ENCODE measurements around the gene POU6F1. TPM values are rescaled to one million over a fixed set of nuclear protein-coding genes. Genes with fewer than 3 reads are reported as not detected.

POU6F1 gene
- total and polyA plus RNA-seq, 4 donors: 0.33 to 2.8 (median 1.6) TPM

DNA sequence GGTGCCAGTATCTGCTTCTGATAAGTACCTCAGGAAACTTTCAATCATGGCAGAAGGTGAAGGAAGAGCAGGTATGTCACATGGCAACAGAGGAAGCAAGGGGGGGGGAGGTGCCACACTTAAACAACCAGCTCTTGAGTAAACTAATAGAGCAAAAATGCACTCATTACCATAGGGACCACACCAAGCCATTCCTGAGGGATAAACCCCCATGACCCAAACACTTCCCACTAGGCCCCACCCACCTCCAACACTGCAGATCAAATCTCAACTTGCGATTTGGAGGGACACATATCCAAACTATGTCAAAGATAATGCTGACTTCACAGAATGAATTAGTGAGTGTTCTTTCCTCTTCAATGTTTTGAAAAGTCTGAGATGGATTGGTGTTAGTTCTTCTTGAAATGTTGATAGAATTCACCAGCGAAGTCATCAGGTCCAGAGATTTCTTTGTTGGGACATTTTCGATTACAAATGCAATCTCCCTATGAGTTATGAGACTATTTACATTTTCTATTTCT is 61.6 kb downstream of the POU6F1 start:
- WGBS: 93% methylated on average over 3 of the region's 3 CpGs
- TF ChIP-seq GABPA (IDR thresholded peaks at IDR 0.05 in 1 of 2, conservative IDR thresholded peaks at IDR 0.05 in 1 of 2) (no peak), TAF1 (conservative IDR thresholded peaks at IDR 0.05) (no peak), NR2F2 (IDR thresholded peaks at IDR 0.05) (no peak), FOXA1 (IDR thresholded peaks at IDR 0.05) (no peak), MAX (IDR thresholded peaks at IDR 0.05) (no peak), HNF4A (conservative IDR thresholded peaks at IDR 0.05) (no peak), ZBTB33 (IDR thresholded peaks at IDR 0.05) (no peak), JUND (IDR thresholded peaks at IDR 0.05) (no peak), HNF4G (IDR thresholded peaks at IDR 0.05) (no peak), EGR1 (IDR thresholded peaks at IDR 0.05; ENCODE audit: low read depth in 2 of 2) (no peak), RXRA (IDR thresholded peaks at IDR 0.05) (no peak), YY1 (IDR thresholded peaks at IDR 0.05) (no peak), SP1 (IDR thresholded peaks at IDR 0.05) (no peak), FOXA2 (IDR thresholded peaks at IDR 0.05) (no peak), RAD21 (IDR thresholded peaks at IDR 0.05) (no peak), CTCF (IDR thresholded peaks at IDR 0.05; ENCODE audit: low read depth, low read length, missing input control) (no peak)
- TF ChIP-seq, protein P1, sequence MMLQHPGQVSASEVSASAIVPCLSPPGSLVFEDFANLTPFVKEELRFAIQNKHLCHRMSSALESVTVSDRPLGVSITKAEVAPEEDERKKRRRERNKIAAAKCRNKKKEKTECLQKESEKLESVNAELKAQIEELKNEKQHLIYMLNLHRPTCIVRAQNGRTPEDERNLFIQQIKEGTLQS (IDR thresholded peaks at IDR 0.05): no peak
- TF ChIP-seq, protein P2, sequence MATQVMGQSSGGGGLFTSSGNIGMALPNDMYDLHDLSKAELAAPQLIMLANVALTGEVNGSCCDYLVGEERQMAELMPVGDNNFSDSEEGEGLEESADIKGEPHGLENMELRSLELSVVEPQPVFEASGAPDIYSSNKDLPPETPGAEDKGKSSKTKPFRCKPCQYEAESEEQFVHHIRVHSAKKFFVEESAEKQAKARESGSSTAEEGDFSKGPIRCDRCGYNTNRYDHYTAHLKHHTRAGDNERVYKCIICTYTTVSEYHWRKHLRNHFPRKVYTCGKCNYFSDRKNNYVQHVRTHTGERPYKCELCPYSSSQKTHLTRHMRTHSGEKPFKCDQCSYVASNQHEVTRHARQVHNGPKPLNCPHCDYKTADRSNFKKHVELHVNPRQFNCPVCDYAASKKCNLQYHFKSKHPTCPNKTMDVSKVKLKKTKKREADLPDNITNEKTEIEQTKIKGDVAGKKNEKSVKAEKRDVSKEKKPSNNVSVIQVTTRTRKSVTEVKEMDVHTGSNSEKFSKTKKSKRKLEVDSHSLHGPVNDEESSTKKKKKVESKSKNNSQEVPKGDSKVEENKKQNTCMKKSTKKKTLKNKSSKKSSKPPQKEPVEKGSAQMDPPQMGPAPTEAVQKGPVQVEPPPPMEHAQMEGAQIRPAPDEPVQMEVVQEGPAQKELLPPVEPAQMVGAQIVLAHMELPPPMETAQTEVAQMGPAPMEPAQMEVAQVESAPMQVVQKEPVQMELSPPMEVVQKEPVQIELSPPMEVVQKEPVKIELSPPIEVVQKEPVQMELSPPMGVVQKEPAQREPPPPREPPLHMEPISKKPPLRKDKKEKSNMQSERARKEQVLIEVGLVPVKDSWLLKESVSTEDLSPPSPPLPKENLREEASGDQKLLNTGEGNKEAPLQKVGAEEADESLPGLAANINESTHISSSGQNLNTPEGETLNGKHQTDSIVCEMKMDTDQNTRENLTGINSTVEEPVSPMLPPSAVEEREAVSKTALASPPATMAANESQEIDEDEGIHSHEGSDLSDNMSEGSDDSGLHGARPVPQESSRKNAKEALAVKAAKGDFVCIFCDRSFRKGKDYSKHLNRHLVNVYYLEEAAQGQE (IDR thresholded peaks at IDR 0.05): no peak
- no peak overlapping the region for H3K4me3 ChIP-seq (ENCODE audit: low read depth in 1 of 3, low read length in 3 of 3)
- H3K9ac ChIP-seq (ENCODE audit: low read depth in 1 of 2, low read length in 2 of 2): no peak overlapping the region
- H3K9me3 ChIP-seq (ENCODE audit: control insufficient read depth in 4 of 4, low read length in 3 of 4): no peaks in the 10 kb centered on the region
- H3K27me3 ChIP-seq (ENCODE audit: control insufficient read depth in 4 of 4, insufficient read depth in 4 of 4, low read length in 3 of 4): no peaks in the 10 kb centered on the region
- no peaks in the 10 kb centered on the region for H3K36me3 ChIP-seq (ENCODE audit: control insufficient read depth in 4 of 4, insufficient read depth in 3 of 4, low read depth in 1 of 4, low read length in 3 of 4)
- no peaks in the 10 kb centered on the region for H3K4me1 ChIP-seq (ENCODE audit: control insufficient read depth in 4 of 4, insufficient read depth in 4 of 4, low read length in 3 of 4)
- no peak overlapping the region for H3K27ac ChIP-seq (ENCODE audit: low read depth in 1 of 2, low read length in 2 of 2)
- no peak for DNase-seq (ENCODE audit: low spot score)
